GM21825 (cell line): ENCODE measurements around the gene MEIOB.
"Not testable (repeated sequence)": the region's sequence is repeated elsewhere in the genome, so short reads cannot be mapped to it uniquely, and the experiment has no call there.

Experiments used
- ATAC-seq: cut with Tn5 transposase; IDR thresholded peaks from one replicate; pipeline ENCODE4 v1.9.1; 2021; ENCODE audit warnings: mild to moderate bottlenecking, moderate library complexity; ENCODE audit not compliant: unreplicated experiment

The MEIOB gene

DNA sequence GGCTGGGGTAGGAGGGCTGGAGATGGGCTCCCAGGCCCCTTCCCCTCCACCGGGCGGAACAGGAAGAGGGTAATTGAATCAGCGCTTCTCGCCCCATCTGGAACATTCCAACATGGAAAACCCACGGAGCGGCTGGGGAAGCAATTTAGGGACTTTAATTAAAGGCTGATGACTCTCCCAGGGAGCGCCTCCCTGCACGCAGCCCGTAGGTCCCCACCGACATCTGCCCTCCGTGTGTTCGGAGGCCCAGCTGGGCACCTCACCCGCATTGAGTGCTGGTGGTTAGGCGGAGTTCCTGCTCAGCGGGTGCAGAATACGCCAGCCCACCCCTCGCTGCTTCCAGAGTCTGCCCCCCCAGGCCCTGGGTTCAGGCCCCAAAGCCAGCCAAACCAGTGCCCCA is 36.2 kb upstream of the MEIOB start:
- ATAC-seq: no peak

- no peak for ATAC-seq
Measured at GRCh38 chr16:1907226-1907860, 35.4 kb upstream of the MEIOB start.

DNA sequence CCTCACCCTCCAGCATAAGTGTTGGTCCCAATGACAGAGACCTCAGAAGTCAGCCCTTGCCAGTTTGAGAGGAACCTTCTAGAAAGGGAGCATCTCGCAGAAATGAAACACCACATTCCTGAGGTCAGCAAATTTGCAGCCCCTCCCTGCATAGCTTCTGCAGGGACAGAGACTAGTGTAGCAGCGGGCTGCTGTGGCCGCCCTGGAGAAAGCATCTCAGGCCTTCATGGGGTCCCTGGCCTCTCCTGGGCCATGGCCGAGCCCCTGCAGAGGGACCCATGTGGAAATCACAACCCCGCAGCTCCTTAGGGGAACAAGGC is 34.8 kb upstream of the MEIOB start:
- ATAC-seq: no peak

DNA sequence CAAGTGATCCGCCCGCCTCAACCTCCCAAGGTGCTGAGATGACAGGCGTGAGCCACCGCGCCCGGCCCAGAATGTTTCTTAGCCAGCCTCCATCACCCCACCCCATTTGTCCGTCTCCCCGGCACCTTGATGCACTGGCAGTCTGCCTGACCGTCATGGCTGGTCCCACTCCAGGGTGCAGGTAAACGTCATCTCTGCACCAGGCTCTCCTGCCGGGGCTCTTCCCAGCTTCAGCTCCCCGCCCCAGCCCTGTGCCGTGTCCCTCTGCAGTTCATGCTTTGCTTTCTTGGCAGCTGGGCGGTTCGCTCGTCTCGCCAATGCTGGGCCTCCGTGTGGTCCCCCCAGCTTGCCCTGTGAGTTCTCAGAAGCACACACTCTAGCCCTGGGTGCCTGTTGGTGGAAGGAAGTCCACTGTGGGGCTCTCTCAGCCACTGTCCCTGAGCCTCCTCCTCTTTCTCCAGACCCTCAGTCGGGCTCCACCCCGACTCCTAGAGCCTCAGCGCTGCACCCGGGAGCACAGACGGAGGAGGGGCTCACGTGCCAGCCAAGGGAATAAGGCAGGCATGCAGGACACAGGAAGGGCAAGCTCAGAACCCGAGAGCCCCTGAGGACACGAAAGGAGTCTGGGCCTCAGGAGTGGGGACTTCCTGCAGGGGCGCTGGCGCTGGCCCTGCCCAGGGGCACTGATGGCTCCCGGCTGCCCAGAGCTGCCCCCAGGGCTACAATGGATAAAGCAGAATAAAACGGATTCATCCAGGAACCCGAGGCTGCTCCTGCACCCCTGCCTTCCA is 34.3 kb upstream of the MEIOB start:
- no peak for ATAC-seq

DNA sequence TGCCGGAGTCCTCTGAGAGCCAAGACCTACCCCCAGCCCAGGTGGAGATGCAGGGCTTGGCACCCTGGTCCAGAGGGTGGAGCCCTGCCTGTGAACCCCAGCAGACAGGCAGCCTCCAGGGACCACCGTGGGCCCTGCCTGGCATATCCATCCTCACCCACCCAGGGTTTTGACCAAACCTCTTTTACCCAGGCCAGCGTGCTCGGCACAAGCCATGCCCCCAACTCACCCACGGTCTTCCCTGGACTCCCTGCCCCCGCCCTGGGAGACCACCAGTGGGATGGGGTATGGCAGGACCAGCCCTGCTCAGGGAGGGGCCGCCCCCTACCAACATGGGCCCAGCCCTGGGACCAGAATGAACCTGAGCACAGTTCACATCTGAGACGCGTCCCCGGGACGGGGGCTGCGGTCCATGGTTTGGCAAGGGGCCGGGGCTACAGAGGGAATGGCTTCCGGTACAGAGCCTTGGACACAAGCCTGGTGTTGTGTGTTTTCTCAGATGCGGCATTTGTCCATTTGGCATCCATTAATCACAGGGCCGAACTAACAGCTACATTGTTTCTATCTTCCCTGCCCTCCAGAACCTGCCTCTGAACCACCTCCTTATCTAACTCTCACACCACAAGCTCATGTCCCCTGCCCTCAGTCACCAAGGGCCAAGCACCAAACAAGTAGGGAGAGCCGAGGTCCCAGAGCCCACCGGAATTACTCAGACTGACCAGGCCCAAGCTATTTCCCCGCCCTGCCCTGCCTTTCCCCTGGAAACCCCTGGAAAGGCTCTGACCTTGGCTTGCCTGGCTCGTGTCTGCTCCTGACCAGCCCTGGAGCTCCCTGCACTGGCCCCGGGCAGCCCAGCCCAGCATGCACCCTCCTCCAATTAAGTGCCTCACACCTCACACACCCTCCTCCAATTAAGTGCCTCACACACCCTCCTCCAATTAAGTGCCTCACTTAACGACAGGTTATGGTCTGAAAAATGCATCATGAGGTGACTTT is 32.2 kb upstream of the MEIOB start:
- no peak for ATAC-seq

- no peak for ATAC-seq
Measured at GRCh38 chr16:1903220-1903574, 31.2 kb upstream of the MEIOB start.

GRCh38 chr16:1902547-1903219 is 30.7 kb upstream of the MEIOB start:
- ATAC-seq: no peak

DNA sequence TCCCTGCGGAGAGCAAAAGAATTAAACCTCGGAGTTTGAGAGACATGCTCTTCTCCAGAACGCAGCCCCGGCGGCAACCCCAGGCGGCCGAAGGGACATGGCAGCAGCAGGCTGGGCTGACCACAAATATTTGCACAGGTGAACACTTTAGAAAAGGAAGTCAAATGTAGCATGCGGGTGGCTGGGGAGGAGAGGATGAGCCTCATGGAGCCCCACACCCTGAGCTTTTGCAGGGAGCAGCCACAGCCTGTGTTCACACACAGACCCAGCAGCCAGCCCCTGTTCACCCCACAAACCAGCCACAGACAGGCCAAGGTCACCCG is 28.4 kb upstream of the MEIOB start:
- no peak for ATAC-seq

DNA sequence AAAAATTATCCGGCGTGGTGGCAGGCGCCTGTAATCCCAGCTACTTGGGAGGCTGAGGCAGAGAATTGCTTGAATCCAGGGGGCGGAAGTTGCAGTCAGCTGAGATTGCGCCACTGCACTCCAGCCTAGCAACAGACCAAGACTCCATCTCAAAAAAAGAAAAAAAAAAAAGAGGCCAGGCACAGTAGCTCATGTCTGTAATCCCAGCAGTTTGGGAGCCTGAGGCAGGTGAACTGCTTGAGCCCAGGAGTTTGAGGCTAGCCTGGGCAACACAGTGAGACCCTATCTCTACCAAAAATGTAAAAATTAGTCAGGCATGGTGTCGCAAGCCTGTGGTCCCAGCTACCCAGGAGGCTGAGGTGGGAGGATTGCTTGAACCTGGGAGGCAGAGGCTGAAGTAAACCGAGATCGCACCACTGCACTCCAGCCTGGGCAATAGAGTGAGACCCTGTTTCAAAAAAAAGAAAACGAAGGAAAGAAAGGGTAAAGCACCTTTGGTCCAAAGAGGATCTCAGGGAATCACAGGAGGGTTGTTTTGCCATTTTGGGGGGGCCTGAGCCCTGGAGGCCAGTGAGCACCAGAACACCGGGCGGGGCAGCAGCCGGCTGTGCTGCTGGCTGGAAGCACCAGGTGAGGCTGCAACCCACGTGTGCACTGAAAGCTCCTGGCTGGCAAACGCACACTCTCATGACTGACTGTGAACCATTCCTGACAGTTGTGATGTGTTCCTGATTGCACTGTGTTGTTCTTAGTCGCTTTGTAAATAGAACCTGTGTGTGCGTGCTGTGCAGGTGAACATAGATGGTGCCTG is 27.9 kb upstream of the MEIOB start:
- no peak for ATAC-seq

- ATAC-seq: not testable (repeated sequence)
Measured at GRCh38 chr16:1897692-1898091, 25.7 kb upstream of the MEIOB start.

DNA sequence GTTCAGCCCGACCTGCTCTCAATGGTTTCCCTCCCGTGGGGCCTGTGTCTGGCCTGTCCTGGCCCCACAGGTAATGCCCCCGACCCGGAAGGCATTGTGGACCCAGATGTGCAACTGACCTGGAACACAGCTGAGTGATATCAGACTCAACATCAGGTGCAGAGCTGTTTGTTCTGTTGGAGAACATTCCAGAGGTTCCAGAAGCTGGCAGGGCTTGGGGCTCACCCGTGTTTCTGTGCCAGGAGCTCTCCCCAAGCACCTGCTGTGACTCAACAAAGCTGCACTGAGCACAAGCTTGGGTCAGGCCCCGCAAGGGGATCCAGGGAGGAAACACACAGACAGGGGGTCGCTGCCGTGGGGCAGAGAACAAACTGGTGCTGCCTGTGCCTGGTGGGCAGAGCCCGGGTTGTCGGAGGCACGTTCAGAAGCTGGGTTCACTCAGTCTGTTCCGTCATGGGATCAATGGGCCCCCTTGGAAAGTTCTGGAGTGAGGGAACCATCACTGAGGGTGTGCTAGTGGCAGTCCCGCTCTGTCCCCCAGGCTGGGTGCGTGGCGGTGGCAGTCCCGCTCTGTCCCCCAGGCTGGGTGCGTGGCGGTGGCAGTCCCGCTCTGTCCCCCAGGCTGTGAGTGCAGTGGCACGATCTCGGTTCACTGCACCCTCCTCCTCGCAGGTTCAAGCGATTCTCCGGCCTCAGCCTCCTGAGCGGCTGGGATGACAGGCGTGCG is 24.1 kb upstream of the MEIOB start:
- ATAC-seq: no peak

GRCh38 chr16:1895068-1895467 is 23.1 kb upstream of the MEIOB start:
- no peak for ATAC-seq

DNA sequence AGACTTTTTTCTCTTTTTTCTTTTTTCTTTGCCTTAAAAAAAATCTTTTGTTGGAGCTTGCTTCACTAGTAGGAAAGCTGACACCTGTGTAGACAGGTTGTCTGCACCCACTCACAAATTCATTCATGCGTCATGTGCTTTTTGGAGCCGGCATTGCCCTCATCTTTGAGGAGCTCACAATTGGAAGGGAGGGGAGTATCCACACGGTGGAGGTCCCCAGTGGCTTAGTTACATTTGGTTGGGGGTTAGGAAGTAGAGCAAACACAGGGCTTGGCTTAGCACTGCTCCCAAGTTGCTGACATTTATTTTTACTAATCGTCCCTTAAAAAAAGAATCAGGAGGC is 18.7 kb upstream of the MEIOB start:
- ATAC-seq: no peak

DNA sequence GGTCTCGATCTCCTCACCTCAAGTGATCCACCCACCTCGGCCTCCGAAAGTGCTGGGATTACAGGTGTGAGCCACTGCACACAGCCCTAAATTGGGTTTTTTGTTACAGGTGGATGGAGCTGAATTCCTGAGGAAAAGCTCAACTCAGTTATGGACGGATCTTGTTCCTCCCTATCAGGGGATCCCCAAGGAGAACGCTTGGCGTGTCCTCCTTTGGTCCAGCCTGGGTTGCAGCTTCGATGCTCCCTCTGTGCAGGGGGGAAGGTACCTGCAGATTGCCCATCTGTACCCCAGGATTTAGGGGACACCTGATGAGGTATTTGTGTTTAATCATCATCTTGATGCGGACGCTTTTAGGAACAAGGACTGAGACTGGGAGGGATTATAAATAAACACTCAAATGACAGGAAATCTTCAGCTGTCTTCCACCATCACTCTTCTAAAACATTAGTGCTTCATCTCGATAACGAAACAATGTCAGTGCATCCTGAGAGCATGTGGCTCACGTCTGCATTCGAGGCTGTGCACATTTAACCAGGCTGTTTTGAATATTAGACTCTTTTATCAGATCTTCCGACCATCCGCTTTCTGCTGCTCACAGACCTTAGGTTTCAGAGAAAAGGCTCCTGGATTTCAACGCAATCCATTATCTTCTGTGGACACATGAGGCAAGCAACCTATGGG is 18.2 kb upstream of the MEIOB start:
- no peak for ATAC-seq

- ATAC-seq: no peak
Measured at GRCh38 chr16:1887711-1888354, 15.9 kb upstream of the MEIOB start.

DNA sequence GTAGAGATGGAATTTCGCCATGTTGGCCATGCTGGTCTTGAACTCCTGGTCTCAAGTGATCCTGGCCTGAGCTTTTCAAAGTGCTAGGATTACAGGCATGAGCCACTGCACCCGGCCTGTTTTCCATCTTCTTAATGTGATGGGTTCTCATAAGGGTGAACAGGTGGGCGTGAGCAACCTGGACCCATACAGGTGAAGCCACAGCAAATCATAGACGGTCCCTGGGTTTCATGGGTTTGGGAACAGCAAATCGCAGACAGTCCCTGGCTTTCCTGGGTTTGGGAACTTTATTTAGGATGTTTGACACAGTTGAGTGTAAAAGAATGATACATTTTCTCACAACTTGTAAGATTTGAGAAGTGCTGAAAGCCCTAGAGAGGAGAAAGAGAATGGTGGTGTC is 12.9 kb upstream of the MEIOB start:
- ATAC-seq: no peak

- ATAC-seq: no peak
Measured at GRCh38 chr16:1884155-1884760, 12.3 kb upstream of the MEIOB start.

DNA sequence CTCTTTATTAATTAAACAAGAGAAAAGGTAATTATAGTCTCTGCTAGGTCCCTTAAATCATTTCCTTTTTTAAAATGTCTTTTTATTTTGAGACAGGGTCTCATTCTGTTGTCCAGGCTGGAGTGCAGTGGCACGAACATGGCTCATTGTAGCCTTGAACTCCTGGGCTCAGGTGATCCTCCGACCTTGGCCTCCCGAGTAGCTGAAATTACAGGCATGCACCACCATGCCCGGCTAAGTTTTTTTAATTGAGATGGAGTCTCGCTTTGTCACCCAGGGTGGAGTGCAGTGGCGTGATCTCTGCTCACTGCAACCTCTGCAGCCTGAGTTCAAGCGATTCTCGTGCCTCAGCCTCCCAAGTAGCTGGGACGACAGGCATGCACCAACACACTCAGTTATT is 9.2 kb upstream of the MEIOB start:
- ATAC-seq: not testable (repeated sequence)
